GM10266 (cell line): Measurements from ENCODE around the gene KLK12.

Experiments
- DNase-seq: peaks from one replicate; pipeline ENCODE4 v3.0.0; 2012; ENCODE audit errors: extremely low spot score
- TF ChIP-seq, protein P1 (sequence below): IDR thresholded peaks from 2 replicates; pipeline ENCODE4 v1.5.1; 2012; ENCODE audit warnings: mild to moderate bottlenecking, low read depth; ENCODE audit not compliant: control insufficient read depth, insufficient read depth; ENCODE audit errors: missing control alignments

KLK12 gene

DNA sequence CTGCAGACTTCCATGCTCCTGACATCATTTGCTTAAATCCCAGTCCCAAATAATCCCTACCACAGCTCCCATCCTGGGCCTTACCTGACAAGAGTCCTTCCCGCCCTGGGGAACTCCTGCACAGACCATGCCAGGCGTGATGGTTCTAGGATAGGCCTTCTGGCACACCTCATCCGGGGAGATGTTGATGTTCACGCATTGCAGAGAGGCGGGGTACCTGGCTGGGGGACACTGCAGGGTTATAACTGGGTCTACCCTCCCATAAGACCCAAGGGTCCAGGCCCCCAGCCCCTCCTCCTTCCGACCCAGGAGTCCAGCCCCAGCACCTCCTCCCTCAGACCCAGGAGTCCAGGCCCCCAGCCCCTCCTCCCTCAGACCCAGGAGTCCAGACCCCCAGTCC is 43.9 kb upstream of the KLK12 start:
- TF ChIP-seq, protein P1, sequence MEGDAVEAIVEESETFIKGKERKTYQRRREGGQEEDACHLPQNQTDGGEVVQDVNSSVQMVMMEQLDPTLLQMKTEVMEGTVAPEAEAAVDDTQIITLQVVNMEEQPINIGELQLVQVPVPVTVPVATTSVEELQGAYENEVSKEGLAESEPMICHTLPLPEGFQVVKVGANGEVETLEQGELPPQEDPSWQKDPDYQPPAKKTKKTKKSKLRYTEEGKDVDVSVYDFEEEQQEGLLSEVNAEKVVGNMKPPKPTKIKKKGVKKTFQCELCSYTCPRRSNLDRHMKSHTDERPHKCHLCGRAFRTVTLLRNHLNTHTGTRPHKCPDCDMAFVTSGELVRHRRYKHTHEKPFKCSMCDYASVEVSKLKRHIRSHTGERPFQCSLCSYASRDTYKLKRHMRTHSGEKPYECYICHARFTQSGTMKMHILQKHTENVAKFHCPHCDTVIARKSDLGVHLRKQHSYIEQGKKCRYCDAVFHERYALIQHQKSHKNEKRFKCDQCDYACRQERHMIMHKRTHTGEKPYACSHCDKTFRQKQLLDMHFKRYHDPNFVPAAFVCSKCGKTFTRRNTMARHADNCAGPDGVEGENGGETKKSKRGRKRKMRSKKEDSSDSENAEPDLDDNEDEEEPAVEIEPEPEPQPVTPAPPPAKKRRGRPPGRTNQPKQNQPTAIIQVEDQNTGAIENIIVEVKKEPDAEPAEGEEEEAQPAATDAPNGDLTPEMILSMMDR = no peak
- no peak for DNase-seq

DNA sequence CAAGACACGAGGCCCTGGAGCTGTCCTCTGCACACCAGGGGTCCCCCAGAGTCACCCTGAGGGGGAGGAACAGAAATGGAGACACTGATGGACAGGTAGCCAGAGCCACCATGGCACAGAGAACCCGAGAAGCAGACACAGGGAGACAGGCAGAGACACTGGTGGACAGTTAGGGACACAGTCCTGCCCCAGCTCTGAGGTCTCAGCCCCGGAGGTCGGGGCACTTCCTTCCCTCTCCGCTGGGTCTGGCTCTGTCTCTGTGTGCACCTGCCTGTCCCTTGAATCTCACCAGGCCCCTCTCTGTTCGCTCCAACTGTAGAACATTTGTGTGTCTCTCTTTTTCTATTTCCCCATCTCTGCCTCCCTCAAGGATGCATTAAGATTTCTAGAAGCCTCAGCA is 43.3 kb upstream of the KLK12 start:
- TF ChIP-seq, protein P1 = no peak
- DNase-seq = no peak

DNA sequence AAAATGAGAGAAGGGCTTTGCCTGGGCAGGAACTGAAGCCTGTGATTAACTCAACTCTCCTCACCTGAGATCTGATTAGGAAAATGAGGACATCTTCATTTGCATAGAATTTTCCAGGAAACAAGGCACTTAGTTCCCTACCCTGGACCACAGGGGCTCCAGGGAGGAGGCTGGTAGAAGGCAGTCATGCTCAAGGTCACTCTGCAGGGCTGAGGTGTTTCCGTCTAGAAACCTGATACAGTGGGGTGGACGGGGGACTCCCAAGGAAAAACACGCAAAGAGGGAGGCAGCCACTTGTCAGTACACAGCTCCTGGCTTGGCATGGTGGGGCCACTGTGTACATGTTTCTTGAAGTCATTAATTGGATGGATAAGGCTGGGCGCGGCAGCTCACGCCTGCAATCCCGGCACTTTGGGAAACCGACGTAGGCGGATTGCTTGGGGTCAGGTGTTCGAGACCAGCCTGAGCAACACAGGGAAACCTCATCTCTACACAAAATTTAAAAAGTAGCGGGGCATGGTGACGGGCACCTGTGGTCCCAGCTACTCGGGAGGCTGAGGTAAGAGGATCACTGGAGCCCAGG is 41.9 kb upstream of the KLK12 start:
- TF ChIP-seq, protein P1 = no peak
- DNase-seq = no peak

- no peak for DNase-seq
- TF ChIP-seq, protein P1 = no peak
Measured at GRCh38 chr19:51075998-51076397, 41.2 kb upstream of the KLK12 start.

DNA sequence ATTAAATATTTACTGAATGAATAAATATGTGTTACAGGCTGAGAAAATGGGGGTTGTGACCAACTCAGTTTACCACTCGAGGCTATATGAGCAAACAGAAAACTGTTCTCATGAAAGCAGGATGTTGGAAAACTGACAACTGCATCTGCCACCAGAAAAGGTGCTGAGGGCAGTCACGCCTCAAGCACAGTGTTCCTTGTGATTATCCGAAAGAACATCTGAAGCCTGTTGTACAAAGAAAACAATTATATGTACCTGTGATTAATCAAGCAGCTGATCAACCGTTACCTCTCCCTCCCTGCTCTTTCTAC is 36.2 kb upstream of the KLK12 start:
- TF ChIP-seq, protein P1 = no peak
- no peak for DNase-seq

DNA sequence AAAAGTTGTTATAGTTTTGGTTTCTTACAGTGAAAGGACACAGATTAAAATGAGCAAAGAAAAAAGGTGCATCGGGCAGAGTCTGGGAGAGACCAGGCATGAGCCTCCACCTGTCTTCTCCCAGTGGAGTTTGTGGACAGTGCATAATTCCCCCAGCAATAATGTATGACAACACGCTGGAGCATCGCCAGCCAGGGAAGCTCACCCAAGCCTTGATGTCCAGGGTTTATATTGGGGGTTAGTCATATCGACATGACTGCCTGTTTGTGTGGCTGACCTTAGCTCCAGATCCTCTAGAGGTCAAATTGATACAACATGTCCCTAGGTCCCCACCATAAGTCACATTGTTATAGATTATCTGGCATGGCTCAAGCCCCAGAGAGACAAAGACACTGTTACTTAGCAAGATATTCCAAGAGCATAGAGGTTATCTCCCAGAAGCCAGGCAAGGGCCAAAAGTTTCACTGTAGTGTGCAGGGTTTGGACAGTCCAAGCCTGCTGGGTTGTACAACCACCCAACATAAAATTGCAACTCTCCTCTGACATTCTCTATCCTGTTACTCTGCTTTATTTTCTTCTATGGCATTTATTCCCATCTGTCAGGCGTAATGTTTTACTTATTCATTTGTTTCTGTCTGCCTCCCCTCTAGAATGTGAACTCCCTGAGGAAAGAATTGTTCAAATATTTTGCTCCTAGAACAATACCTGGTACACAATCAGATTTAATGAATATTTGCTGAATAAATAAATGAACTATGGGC is 35.7 kb upstream of the KLK12 start:
- TF ChIP-seq, protein P1 = no peak

GRCh38 chr19:51066393-51067186 is 31.8 kb upstream of the KLK12 start:
- no peak for DNase-seq

More for the DNA sequence above, 35.7 kb upstream of the KLK12 start:
- no peak for DNase-seq

More at GRCh38 chr19:51066393-51067186, 31.8 kb upstream of the KLK12 start:
- TF ChIP-seq, protein P1 = no peak
